GM12892 (cell line): ENCODE measurements around the gene ANXA6.

Source experiments
- POLR2A ChIP-seq: IDR thresholded peaks from 2 replicates; pipeline ENCODE4 v1.6.1; 2011; ENCODE audit warnings: low read depth, low read length, control low read depth
- TAF1 ChIP-seq: IDR thresholded peaks from 2 replicates; pipeline ENCODE4 v1.6.1; 2011; ENCODE audit warnings: low read depth, mild to moderate bottlenecking, control low read depth, low read length, borderline replicate concordance

DNA sequence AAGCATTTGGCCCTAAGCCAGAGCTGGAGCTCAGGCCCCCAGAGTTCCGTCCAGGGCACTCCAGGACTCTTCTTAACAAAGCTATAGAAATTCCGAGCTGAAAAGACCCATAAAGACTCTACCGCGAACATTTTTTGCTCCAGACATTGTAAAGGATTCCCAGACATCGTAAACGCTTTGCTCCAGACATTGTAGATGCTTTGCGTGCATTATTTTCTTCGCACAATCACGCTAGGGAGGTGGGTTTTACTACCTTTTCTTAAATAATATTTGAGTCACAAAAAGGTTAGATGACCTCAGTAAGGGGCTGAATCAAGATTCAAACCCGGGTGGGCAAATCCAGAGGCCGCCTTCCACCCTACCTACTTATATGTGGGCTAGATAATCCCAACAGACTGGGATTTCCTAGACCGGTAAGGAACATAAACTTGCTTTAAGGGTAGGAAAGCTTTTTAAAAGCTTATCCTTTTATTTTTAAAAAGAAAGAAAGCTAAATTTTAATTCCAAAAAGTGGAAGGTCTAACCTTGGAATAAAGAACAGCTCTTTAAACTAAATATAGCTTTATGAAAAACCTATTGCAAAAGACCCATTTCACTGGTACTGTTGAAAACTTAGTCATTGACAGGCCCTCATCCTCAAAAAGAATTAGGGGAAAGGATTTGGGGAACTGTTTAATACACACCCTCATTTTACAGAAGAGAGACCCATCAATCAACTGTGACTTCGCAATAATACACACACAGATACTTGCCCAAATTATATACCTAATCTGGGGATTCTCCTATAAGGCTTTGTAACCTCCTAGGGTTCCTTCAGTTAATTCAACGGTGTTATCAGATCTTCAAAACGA lies 75.9 kb downstream of the ANXA6 start:
- no peak for TF ChIP-seq POLR2A
- no peak for TF ChIP-seq TAF1
